CD4-positive, alpha-beta T cell treated with Interleukin-15 for 1 hour (primary cell): ENCODE data around the gene RALGAPB.

Source experiments
- DNase-seq: peaks from one replicate; pipeline ENCODE4 v3.0.0-alpha.2; 2020

RALGAPB gene

GRCh38 chr20:38617830-38618196, 145.2 kb downstream of the RALGAPB start:
- DNase-seq, result no peak

- DNase-seq, result no peak
Measured at GRCh38 chr20:38620441-38620840, 147.8 kb downstream of the RALGAPB start.

- no peak for DNase-seq
Measured at GRCh38 chr20:38623061-38623460, 150.4 kb downstream of the RALGAPB start.

- no peak for DNase-seq
Measured at GRCh38 chr20:38624084-38624483, 151.4 kb downstream of the RALGAPB start.

- DNase-seq, result no peak
Measured at GRCh38 chr20:38625896-38626295, 153.3 kb downstream of the RALGAPB start.

- DNase-seq, result no peak
Measured at GRCh38 chr20:38626921-38627659, 154.4 kb downstream of the RALGAPB start.
